ENCODE results near the gene PABPN1. TPM values are rescaled to one million over a fixed set of nuclear protein-coding genes. Genes with fewer than 3 reads are reported as not detected.

Gene PABPN1
- total and polyA plus RNA-seq, 9 of the 15 experiments (the other 6 are each of a cell fraction or from before 2014, with no cell fraction given): 32.6 to 388 (median 178) TPM

GRCh38 chr14:23301288-23301968 lies 19.8 kb upstream of the PABPN1 start (continued):
- TF ChIP-seq MEF2D (tag; conservative IDR thresholded peaks at IDR 0.05; ENCODE audit: low read depth): no peak
- TF ChIP-seq, protein P1, sequence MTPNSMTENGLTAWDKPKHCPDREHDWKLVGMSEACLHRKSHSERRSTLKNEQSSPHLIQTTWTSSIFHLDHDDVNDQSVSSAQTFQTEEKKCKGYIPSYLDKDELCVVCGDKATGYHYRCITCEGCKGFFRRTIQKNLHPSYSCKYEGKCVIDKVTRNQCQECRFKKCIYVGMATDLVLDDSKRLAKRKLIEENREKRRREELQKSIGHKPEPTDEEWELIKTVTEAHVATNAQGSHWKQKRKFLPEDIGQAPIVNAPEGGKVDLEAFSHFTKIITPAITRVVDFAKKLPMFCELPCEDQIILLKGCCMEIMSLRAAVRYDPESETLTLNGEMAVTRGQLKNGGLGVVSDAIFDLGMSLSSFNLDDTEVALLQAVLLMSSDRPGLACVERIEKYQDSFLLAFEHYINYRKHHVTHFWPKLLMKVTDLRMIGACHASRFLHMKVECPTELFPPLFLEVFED (CRISPR knock-in tag; conservative IDR thresholded peaks at IDR 0.05): no peak
- TF ChIP-seq ELF1 (tag; IDR thresholded peaks at IDR 0.05): no peak
- peak in 1 of 2 experiments; percentile 25; a peak in 1 of 4 replicates for TF ChIP-seq TBL1XR1 (IDR thresholded peaks at IDR 0.05; ENCODE audit: low read length in 2 of 2)
- TF ChIP-seq PHB2 (IDR thresholded peaks at IDR 0.05; ENCODE audit: low read depth): no peak
- no peak for TF ChIP-seq KDM1A (IDR thresholded peaks at IDR 0.05)
- TF ChIP-seq HDAC6 (IDR thresholded peaks at IDR 0.05; ENCODE audit: low read depth, low read length): no peak
- TF ChIP-seq TCF15 (CRISPR knock-in tag; IDR thresholded peaks at IDR 0.05): no peak
- TF ChIP-seq CC2D1A (IDR thresholded peaks at IDR 0.05): no peak
- TF ChIP-seq NCOA2 (IDR thresholded peaks at IDR 0.05; ENCODE audit: partially characterized antibody in 2 of 2): no peak
- TF ChIP-seq PCBP1 (IDR thresholded peaks at IDR 0.05; ENCODE audit: low read depth, low read length, poor library complexity, severe bottlenecking): peak; percentile 38
- TF ChIP-seq MIER1 (IDR thresholded peaks at IDR 0.05; ENCODE audit: low read depth): no peak
- no peak for TF ChIP-seq STAT5A (IDR thresholded peaks at IDR 0.05; ENCODE audit: borderline replicate concordance, low read length)
- no peak for TF ChIP-seq C11orf30 (IDR thresholded peaks at IDR 0.05; ENCODE audit: low read depth)
- TF ChIP-seq POLR2A (conservative IDR thresholded peaks at IDR 0.05): no peak
- no peak for TF ChIP-seq RBM14 (IDR thresholded peaks at IDR 0.05; ENCODE audit: borderline replicate concordance, insufficient read depth, low read depth, low read length)
- TF ChIP-seq, protein P2, sequence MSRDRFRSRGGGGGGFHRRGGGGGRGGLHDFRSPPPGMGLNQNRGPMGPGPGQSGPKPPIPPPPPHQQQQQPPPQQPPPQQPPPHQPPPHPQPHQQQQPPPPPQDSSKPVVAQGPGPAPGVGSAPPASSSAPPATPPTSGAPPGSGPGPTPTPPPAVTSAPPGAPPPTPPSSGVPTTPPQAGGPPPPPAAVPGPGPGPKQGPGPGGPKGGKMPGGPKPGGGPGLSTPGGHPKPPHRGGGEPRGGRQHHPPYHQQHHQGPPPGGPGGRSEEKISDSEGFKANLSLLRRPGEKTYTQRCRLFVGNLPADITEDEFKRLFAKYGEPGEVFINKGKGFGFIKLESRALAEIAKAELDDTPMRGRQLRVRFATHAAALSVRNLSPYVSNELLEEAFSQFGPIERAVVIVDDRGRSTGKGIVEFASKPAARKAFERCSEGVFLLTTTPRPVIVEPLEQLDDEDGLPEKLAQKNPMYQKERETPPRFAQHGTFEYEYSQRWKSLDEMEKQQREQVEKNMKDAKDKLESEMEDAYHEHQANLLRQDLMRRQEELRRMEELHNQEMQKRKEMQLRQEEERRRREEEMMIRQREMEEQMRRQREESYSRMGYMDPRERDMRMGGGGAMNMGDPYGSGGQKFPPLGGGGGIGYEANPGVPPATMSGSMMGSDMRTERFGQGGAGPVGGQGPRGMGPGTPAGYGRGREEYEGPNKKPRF (IDR thresholded peaks at IDR 0.05; ENCODE audit: low read depth, low read length): no peak
- TF ChIP-seq, protein P3, sequence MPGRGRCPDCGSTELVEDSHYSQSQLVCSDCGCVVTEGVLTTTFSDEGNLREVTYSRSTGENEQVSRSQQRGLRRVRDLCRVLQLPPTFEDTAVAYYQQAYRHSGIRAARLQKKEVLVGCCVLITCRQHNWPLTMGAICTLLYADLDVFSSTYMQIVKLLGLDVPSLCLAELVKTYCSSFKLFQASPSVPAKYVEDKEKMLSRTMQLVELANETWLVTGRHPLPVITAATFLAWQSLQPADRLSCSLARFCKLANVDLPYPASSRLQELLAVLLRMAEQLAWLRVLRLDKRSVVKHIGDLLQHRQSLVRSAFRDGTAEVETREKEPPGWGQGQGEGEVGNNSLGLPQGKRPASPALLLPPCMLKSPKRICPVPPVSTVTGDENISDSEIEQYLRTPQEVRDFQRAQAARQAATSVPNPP (IDR thresholded peaks at IDR 0.05; ENCODE audit: borderline replicate concordance, insufficient read depth, insufficient read length): no peak
- no peak for TF ChIP-seq ERF (CRISPR knock-in tag; IDR thresholded peaks at IDR 0.05)
- peak; percentile 86 for TF ChIP-seq HNRNPLL (IDR thresholded peaks at IDR 0.05; ENCODE audit: low read depth, low read length, poor library complexity, severe bottlenecking)

All from K562 (cell line).